Natural killer cell (primary cell): ENCODE measurements around the gene RHOF. TPM values are rescaled to one million over a fixed set of nuclear protein-coding genes. Genes with fewer than 3 reads are reported as not detected.

Source experiments
- ATAC-seq, 3 donors: fragments of 150-1000 bp in 2 of 3; fragments of 200-7000 bp in 1 of 3; cut with Tn5 transposase; 1 replicate in 1 of 3; 2 replicates in 2 of 3; pipeline ENCODE4 v1.10.0; 2021; ENCODE audit warnings: mild to moderate bottlenecking in 2 of 3, moderate library complexity in 2 of 3
- DNase-seq, 2 donors: peaks; one replicate each; pipeline versions ENCODE4 v3.0.0 to v3.0.0-alpha.2; 2013 to 2021; ENCODE audit warnings: mixed read lengths in 1 of 2
- H3K27ac ChIP-seq: one replicate; pipeline ENCODE4 v1.5.1; 2013; ENCODE audit warnings: mild to moderate bottlenecking, low read length
- H3K27me3 ChIP-seq: one replicate; pipeline ENCODE4 v1.6.1; 2013; ENCODE audit warnings: low read length; ENCODE audit not compliant: control insufficient read depth, insufficient read depth
- H3K36me3 ChIP-seq: one replicate; pipeline ENCODE4 v1.6.1; 2013; ENCODE audit warnings: low read length; ENCODE audit not compliant: control insufficient read depth, insufficient read depth
- H3K4me1 ChIP-seq: one replicate; pipeline ENCODE4 v1.6.1; 2013; ENCODE audit warnings: low read length; ENCODE audit not compliant: control insufficient read depth, insufficient read depth
- H3K4me3 ChIP-seq: one replicate; pipeline ENCODE4 v1.5.1; 2013; ENCODE audit warnings: low read length
- H3K9me3 ChIP-seq: one replicate; pipeline ENCODE4 v1.6.1; 2013; ENCODE audit warnings: low read length; ENCODE audit not compliant: control insufficient read depth, insufficient read depth
- H3K27ac Mint-ChIP-seq, 2 donors: one replicate each; pipeline ENCODE4 v1.8.0; 2022; ENCODE audit warnings: mild to moderate bottlenecking in 2 of 2, mixed read lengths in 2 of 2, moderate library complexity in 1 of 2
- H3K27me3 Mint-ChIP-seq, 2 donors: one replicate each; pipeline ENCODE4 v1.8.0; 2022; ENCODE audit warnings: low read depth in 2 of 2, mixed read lengths in 2 of 2
- H3K36me3 Mint-ChIP-seq: one replicate; pipeline ENCODE4 v1.8.0; 2022; ENCODE audit warnings: mixed read lengths
- H3K4me1 Mint-ChIP-seq, 2 donors: one replicate each; pipeline ENCODE4 v1.8.0; 2022; ENCODE audit warnings: mixed read lengths in 2 of 2
- H3K4me3 Mint-ChIP-seq: one replicate; pipeline ENCODE4 v1.8.0; 2022; ENCODE audit warnings: mild to moderate bottlenecking, moderate library complexity, mixed read lengths
- H3K9me3 Mint-ChIP-seq, 2 donors: one replicate each; pipeline ENCODE4 v1.8.0; 2022; ENCODE audit warnings: mixed read lengths in 2 of 2
- CTCF ChIP-seq: fragments of 200-600 bp; IDR thresholded peaks from one replicate; pipeline ENCODE4 v1.8.0; 2022; ENCODE audit warnings: antibody characterized with exemption
- WGBS: methylation state at CpG from one replicate; pipeline ENCODE4 v1.1.7; 2013; ENCODE audit warnings: missing lambda C conversion rate; ENCODE audit not compliant: insufficient coverage; 5-methylcytosine and 5-hydroxymethylcytosine counted together
- intact Hi-C: fragments of 100-400 bp; cut with micrococcal nuclease; formaldehyde crosslinking; loops from one replicate; pipeline ENCODE4 v1.14.2; 2022
- total RNA-seq, 4 donors: library from RNA; stranded (reverse); fragments of 120-200 nt in 1 of 4; gene quantifications; one replicate each; pipeline versions ENCODE4 v1.2.3 to v1.2.4, GENCODE V29; 2013 to 2022

Gene RHOF
- total RNA-seq, 3 donors from 2014 or later (not counting 1 experiment from before 2014, with no cell fraction given): 146 to 201 (median 177) TPM

- Histone ChIP-seq H3K36me3 (peaks cover 71% of the 10 kb centered on the region), H3K4me3 (no peak overlapping the region), H3K27ac (no peak overlapping the region), H3K4me1 (no peaks in the 10 kb centered on the region), H3K27me3 (no peaks in the 10 kb centered on the region), H3K9me3 (no peaks in the 10 kb centered on the region)
- TF ChIP-seq CTCF: no peak
- Mint-ChIP-seq H3K36me3 (peaks cover 3% of the 10 kb centered on the region), H3K4me3 (no peak overlapping the region), H3K4me1 (peaks cover 8 to 28% of the 10 kb centered on the region in 2 donors), H3K27ac (peak overlapping the region; percentile 58 to 77), H3K27me3 (no peaks in the 10 kb centered on the region), H3K9me3 (no peaks in the 10 kb centered on the region)
- WGBS: 92% methylated on average over 18 of the region's 18 CpGs
- ATAC-seq (no peak), DNase-seq (no peak)
- intact Hi-C loops: no loop called here
These were observed 33.0 kb upstream of the RHOF start for GRCh38 chr12:121826318-121827150.

GRCh38 chr12:121825041-121825523, 31.6 kb upstream of the RHOF start:
- ATAC-seq (no peak), DNase-seq (no peak)
- 96% methylated on average over 18 of the region's 18 CpGs for WGBS
- no peak overlapping the region for H3K4me3 Mint-ChIP-seq
- no peak overlapping the region for H3K27ac ChIP-seq
- H3K27me3 Mint-ChIP-seq: no peaks in the 10 kb centered on the region
- H3K9me3 Mint-ChIP-seq: no peaks in the 10 kb centered on the region
- H3K4me3 ChIP-seq: no peak overlapping the region
- peaks cover 68% of the 10 kb centered on the region for H3K36me3 ChIP-seq
- peak overlapping the region in 1 of 2 donors; percentile 31 for H3K27ac Mint-ChIP-seq
- H3K4me1 ChIP-seq: no peaks in the 10 kb centered on the region
- intact Hi-C loops: no loop called here
- H3K9me3 ChIP-seq: no peaks in the 10 kb centered on the region
- no peaks in the 10 kb centered on the region for H3K36me3 Mint-ChIP-seq
- TF ChIP-seq CTCF: no peak
- H3K4me1 Mint-ChIP-seq: peaks cover 6 to 22% of the 10 kb centered on the region in 2 donors
- no peaks in the 10 kb centered on the region for H3K27me3 ChIP-seq

GRCh38 chr12:121823727-121824115, 30.2 kb upstream of the RHOF start:
- H3K27me3 Mint-ChIP-seq: no peaks in the 10 kb centered on the region
- H3K4me1 Mint-ChIP-seq: peaks cover 6 to 16% of the 10 kb centered on the region in 2 donors
- no peaks in the 10 kb centered on the region for H3K9me3 Mint-ChIP-seq
- intact Hi-C loops: no loop called here
- DNase-seq (no peak), ATAC-seq (no peak)
- H3K4me1 ChIP-seq: no peaks in the 10 kb centered on the region
- WGBS: 95% methylated on average over 11 of the region's 12 CpGs
- no peak overlapping the region for H3K4me3 Mint-ChIP-seq
- TF ChIP-seq CTCF: no peak
- H3K36me3 Mint-ChIP-seq: no peaks in the 10 kb centered on the region
- H3K4me3 ChIP-seq: no peak overlapping the region
- H3K9me3 ChIP-seq: no peaks in the 10 kb centered on the region
- no peak overlapping the region for H3K27ac Mint-ChIP-seq
- H3K27me3 ChIP-seq: no peaks in the 10 kb centered on the region
- H3K27ac ChIP-seq: no peak overlapping the region
- H3K36me3 ChIP-seq: peaks cover 66% of the 10 kb centered on the region
